OCI-LY3 (cell line): Measurements from ENCODE around the gene GGCT.

ENCODE experiments used
- H2AFZ ChIP-seq: fragments of 200-600, 300-600 bp; shearing (Covaris generic); 2 replicates; pipeline ENCODE4 v1.6.0; 2014; ENCODE audit warnings: antibody characterized with exemption, low read depth, low read length
- H3K27ac ChIP-seq: fragments of 200-600, 300-600 bp; sonication (generic); 2 replicates; pipeline ENCODE4 v1.5.1; 2014; ENCODE audit warnings: mild to moderate bottlenecking, low read length, moderate library complexity, mixed read lengths
- H3K27me3 ChIP-seq: fragments of 200-600, 300-600 bp; sonication (generic); 2 replicates; pipeline ENCODE4 v1.6.1; 2014; ENCODE audit warnings: low read depth, low read length, mixed read lengths
- H3K36me3 ChIP-seq: fragments of 200-600, 300-600 bp; sonication (generic); replicated peaks from 2 replicates; pipeline ENCODE3; 2014; ENCODE audit warnings: low read depth, low read length, mixed read lengths
- H3K4me1 ChIP-seq: fragments of 300-600, 200-600 bp; sonication (generic); 2 replicates; pipeline ENCODE4 v1.6.1; 2014; ENCODE audit warnings: low read length, mixed read lengths
- H3K4me2 ChIP-seq: fragments of 200-600, 300-600 bp; sonication (generic); 2 replicates; pipeline ENCODE4 v1.6.1; 2014; ENCODE audit warnings: low read length, mixed read lengths
- H3K4me3 ChIP-seq: fragments of 300-600, 200-600 bp; sonication (generic); 2 replicates; pipeline ENCODE4 v1.5.1; 2014; ENCODE audit warnings: antibody characterized with exemption, mild to moderate bottlenecking, low read length, moderate library complexity
- H3K79me2 ChIP-seq: fragments of 300-600, 200-600 bp; shearing (Covaris generic); 2 replicates; pipeline ENCODE4 v1.6.1; 2014; ENCODE audit warnings: mild to moderate bottlenecking, low read length, mixed read lengths
- H3K9ac ChIP-seq: fragments of 300-600, 200-600 bp; shearing (Covaris generic); 2 replicates; pipeline ENCODE4 v1.6.0; 2014; ENCODE audit warnings: mild to moderate bottlenecking, low read length, moderate library complexity
- H3K9me3 ChIP-seq: fragments of 200-600, 300-600 bp; shearing (Covaris generic); 2 replicates; pipeline ENCODE4 v1.6.1; 2014; ENCODE audit warnings: low read length, mixed read lengths; ENCODE audit not compliant: insufficient read depth
- H4K20me1 ChIP-seq: fragments of 200-600, 300-600 bp; sonication (generic); 2 replicates; pipeline ENCODE4 v1.6.1; 2016; ENCODE audit warnings: low read length, mixed read lengths; ENCODE audit not compliant: insufficient read depth
- EZH2phosphoT487 ChIP-seq: fragments of 200-600 bp; shearing (Covaris generic); IDR thresholded peaks from 2 replicates; pipeline ENCODE4 v1.6.1; 2018; ENCODE audit warnings: antibody characterized with exemption, mixed run types, low read depth
- TF ChIP-seq, protein P1 (sequence below): fragments of 200-600, 300-600 bp; sonication (generic); IDR thresholded peaks from 2 replicates; pipeline ENCODE4 v1.5.1; 2014; ENCODE audit warnings: antibody characterized with exemption, low read length, low read depth

GGCT gene

DNA sequence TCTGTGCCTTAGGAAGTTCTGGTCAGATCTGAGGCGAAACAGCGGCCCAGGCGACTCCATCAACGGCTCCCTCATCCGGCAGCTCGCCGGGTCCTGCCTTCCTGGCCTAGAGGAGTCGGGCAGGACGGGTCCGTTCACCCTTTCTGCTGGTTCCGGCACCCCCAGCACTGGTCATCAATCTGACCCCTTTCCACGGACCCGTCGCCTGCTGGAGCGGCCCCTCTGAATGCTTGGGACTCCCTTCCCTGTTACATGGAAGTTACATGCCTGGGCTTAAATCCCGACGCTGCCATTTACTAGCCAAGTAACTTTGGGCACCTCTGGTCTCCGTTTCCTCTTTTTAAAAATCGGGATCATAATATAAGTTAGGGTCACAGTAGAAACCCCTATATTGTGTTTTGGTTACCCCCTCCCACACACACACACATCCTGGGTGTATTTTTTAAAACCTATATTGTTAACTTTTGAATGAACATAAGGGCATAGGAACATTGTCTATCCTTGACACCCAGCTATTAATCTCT is 607 bp upstream of the GGCT start:
- H3K9me3 ChIP-seq, result no peaks in the 10 kb centered on the region
- TF ChIP-seq, protein P1, sequence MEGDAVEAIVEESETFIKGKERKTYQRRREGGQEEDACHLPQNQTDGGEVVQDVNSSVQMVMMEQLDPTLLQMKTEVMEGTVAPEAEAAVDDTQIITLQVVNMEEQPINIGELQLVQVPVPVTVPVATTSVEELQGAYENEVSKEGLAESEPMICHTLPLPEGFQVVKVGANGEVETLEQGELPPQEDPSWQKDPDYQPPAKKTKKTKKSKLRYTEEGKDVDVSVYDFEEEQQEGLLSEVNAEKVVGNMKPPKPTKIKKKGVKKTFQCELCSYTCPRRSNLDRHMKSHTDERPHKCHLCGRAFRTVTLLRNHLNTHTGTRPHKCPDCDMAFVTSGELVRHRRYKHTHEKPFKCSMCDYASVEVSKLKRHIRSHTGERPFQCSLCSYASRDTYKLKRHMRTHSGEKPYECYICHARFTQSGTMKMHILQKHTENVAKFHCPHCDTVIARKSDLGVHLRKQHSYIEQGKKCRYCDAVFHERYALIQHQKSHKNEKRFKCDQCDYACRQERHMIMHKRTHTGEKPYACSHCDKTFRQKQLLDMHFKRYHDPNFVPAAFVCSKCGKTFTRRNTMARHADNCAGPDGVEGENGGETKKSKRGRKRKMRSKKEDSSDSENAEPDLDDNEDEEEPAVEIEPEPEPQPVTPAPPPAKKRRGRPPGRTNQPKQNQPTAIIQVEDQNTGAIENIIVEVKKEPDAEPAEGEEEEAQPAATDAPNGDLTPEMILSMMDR, result no peak
- TF ChIP-seq EZH2phosphoT487, result no peak
- H3K36me3 ChIP-seq, result peaks cover 13% of the 10 kb centered on the region
- no peaks in the 10 kb centered on the region for H3K27me3 ChIP-seq
- H3K4me2 ChIP-seq, result peak overlapping the region; percentile 88
- H2AFZ ChIP-seq, result peak overlapping the region; percentile 51; the same call in 1 of the 2 replicates
- H3K9ac ChIP-seq, result peak overlapping the region; percentile 52; the same call in 1 of the 2 replicates
- no peak overlapping the region for H3K27ac ChIP-seq
- H4K20me1 ChIP-seq, result no peaks in the 10 kb centered on the region
- peaks cover 23% of the 10 kb centered on the region for H3K79me2 ChIP-seq
- H3K4me1 ChIP-seq, result peaks cover 11% of the 10 kb centered on the region
- H3K4me3 ChIP-seq, result peak overlapping the region; percentile 99

DNA sequence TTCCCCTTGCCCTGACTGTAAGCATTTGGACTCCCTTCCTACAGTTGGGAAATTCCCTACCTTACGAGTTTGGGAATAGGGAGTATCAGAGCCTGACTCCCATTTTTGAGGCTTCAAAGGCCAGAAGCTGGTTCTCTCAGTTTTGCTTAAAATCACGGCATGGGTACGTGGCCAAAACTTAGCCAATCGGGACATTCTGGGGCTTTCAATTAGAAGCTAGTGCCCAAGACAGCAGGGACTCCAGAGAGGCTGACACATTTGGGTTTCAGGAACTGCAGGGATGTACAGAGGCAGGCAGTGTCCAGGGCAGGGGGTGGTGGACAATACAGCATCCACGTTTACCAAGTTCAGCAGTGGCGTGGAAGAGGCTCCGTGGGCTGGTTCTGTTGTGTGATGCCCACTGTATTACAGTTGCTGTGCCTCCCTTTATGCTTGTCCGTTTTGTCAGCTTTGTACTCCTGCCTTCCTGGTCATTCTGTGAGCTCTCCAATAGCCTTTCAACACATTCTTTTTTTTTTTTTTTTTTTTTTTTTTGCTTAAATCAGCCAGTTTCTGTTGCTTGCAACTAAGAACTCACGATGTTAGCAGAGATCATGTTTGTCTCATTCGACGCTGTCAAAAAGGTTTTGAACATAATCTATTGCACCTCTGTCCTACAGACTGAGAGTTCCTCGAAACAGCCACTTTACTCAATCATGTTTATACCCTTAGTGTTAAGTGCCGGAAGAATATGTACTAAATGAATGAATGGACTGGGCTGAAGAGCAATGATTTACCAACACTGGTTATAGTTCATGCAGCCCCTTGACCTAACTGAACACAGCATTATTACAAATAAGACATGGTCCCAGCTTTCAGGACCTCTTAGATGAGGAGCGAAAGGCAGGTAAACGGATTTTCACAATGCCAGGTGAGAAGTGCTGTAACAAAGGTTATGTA is 1.1 kb downstream of the GGCT start:
- no peak overlapping the region for H3K27ac ChIP-seq
- H3K36me3 ChIP-seq, result peaks cover 18% of the 10 kb centered on the region
- H3K9me3 ChIP-seq, result no peaks in the 10 kb centered on the region
- peaks cover 23% of the 10 kb centered on the region for H3K79me2 ChIP-seq
- peak overlapping the region; percentile 99 for H3K4me3 ChIP-seq
- H3K9ac ChIP-seq, result peak overlapping the region; percentile 83
- peak overlapping the region; percentile 95 for H3K4me2 ChIP-seq
- no peaks in the 10 kb centered on the region for H4K20me1 ChIP-seq
- TF ChIP-seq, protein P1, result no peak
- TF ChIP-seq EZH2phosphoT487, result no peak
- peak overlapping the region; percentile 86; the same call in 1 of the 2 replicates for H2AFZ ChIP-seq
- peaks cover 11% of the 10 kb centered on the region for H3K4me1 ChIP-seq
- no peaks in the 10 kb centered on the region for H3K27me3 ChIP-seq

DNA sequence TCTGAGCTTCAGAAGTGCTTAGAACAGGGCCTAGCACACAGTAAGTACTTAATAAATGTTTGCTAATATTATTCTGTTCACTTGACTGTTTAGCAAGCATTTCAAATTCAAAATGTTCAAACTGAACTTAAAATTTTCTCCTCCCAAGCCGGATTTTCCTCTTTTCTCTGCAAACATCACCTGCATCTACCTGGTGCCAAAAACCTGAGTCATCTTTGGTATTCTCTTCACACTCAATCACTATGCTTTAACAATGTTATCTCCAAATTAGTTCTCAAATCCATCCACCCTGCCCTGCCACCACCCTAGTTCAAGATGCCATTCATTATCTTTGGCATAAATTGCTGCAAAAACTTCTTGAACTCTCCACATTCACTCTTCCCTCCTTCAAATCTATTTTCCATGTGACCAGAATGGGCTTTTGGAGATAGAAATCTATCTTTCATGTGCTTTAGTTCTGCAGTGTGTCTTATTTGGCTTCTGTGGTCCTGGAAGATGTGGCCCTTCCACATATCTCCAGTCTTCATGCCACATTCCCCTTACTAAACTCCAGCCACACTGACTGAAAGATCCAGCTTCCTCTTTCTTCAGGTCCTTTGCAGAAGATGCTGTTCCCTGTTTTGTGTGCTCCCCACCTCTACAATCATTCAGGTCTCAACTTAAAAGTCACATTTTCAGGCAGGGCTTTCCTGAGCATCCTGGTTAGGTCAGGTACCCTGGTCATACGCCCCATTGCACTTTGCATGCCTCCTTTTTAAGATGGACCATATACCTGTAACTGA is 2.0 kb downstream of the GGCT start:
- no peak for TF ChIP-seq EZH2phosphoT487
- TF ChIP-seq, protein P1, result no peak
- Histone ChIP-seq H3K36me3 (peaks cover 19% of the 10 kb centered on the region), H3K9me3 (no peaks in the 10 kb centered on the region), H3K4me2 (0 out of 2 replicates have a peak overlapping the region, but pooled peaks have one; percentile 95), H3K79me2 (peaks cover 23% of the 10 kb centered on the region), H3K4me3 (no peak overlapping the region), H3K27ac (no peak overlapping the region), H3K4me1 (peaks cover 11% of the 10 kb centered on the region), H4K20me1 (no peaks in the 10 kb centered on the region), H3K9ac (no peak overlapping the region), H2AFZ (no peak overlapping the region), H3K27me3 (no peaks in the 10 kb centered on the region)
